A673 (cell line): Measurements from ENCODE around the gene CIZ1. TPM values are rescaled to one million over a fixed set of nuclear protein-coding genes. Genes with fewer than 3 reads are reported as not detected.

Experiments used
- BruUV-seq: library from RNA; stranded (reverse); fragments of 400-500 nt; replicated peaks from 2 replicates; lab custom pipeline; 2021; lab: Mats Ljungman, UMichigan
- CTCF ChIA-PET: fragments of 300-600 bp; sonication (Branson Sonifier 250); formaldehyde crosslinking; loops from one replicate; lab custom pipeline; 2022; ENCODE audit warnings: antibody characterized with exemption; lab: Charles Lee
- POLR2A ChIA-PET: fragments of 300-600 bp; sonication (Branson Sonifier 250); formaldehyde crosslinking; loops from one replicate; lab custom pipeline; 2022; ENCODE audit warnings: antibody characterized with exemption; ENCODE audit not compliant: low non-redundant PET; lab: Charles Lee
- DNase-seq: peaks from one replicate; pipeline ENCODE4 v3.0.0-alpha.2; 2015; ENCODE audit warnings: low spot score
- H3K27ac ChIP-seq: fragments of 200-600 bp; sonication (generic); 2 replicates; pipeline ENCODE4 v1.5.1; 2016; ENCODE audit warnings: mixed run types, low read depth, mild to moderate bottlenecking, mixed read lengths, antibody characterized with exemption, low read length; ENCODE audit not compliant: poor library complexity, severe bottlenecking
- H3K27me3 ChIP-seq: fragments of 200-600 bp; sonication (generic); replicated peaks from 2 replicates; pipeline ENCODE4 v1.6.1; 2017; ENCODE audit warnings: mixed run types, low read depth, mild to moderate bottlenecking, mixed read lengths, antibody characterized with exemption, low read length; ENCODE audit not compliant: insufficient read depth, poor library complexity
- H3K36me3 ChIP-seq: fragments of 200-600 bp; sonication (generic); 2 replicates; pipeline ENCODE4 v1.6.1; 2016; ENCODE audit warnings: mixed run types, mild to moderate bottlenecking, mixed read lengths, antibody characterized with exemption, low read length; ENCODE audit not compliant: insufficient read depth, poor library complexity, severe bottlenecking
- H3K4me1 ChIP-seq: fragments of 200-600 bp; sonication (generic); 2 replicates; pipeline ENCODE4 v1.6.1; 2017; ENCODE audit warnings: mixed run types, mild to moderate bottlenecking, mixed read lengths, antibody characterized with exemption, low read length; ENCODE audit not compliant: insufficient read depth, poor library complexity, severe bottlenecking
- H3K4me3 ChIP-seq: fragments of 200-600 bp; sonication (generic); 2 replicates; pipeline ENCODE4 v1.5.1; 2016; ENCODE audit warnings: low read depth, mixed run types, mild to moderate bottlenecking, mixed read lengths, low read length; ENCODE audit not compliant: poor library complexity, severe bottlenecking
- H3K9me3 ChIP-seq: fragments of 200-600 bp; sonication (generic); 2 replicates; pipeline ENCODE4 v1.6.1; 2016; ENCODE audit warnings: mixed run types, low read depth, mild to moderate bottlenecking, mixed read lengths, antibody characterized with exemption, low read length; ENCODE audit not compliant: poor library complexity, severe bottlenecking
- EZH2 ChIP-seq: fragments of 200-600 bp; sonication (generic); IDR thresholded peaks from 2 replicates; pipeline ENCODE4 v1.6.1; 2017; ENCODE audit warnings: borderline replicate concordance, low read depth, mild to moderate bottlenecking, mixed read lengths, antibody characterized with exemption, low read length; ENCODE audit not compliant: poor library complexity, severe bottlenecking
- intact Hi-C: fragments of 100-400 bp; cut with micrococcal nuclease; formaldehyde crosslinking; loops from one replicate; pipeline ENCODE4 v1.10.0; 2022; ENCODE audit not compliant: unreplicated experiment
- total RNA-seq: library from RNA; stranded (reverse); gene quantifications from 2 replicates; pipeline ENCODE4 v1.2.3, GENCODE V29; 2021
- TF ChIP-seq, protein P1 (sequence below): fragments of 300-800, 200-600 bp; sonication (generic); conservative IDR thresholded peaks from 2 replicates; pipeline ENCODE4 v1.5.1; 2017; ENCODE audit warnings: low read depth, mild to moderate bottlenecking, antibody characterized with exemption, low read length, moderate library complexity, mixed read lengths

CIZ1 gene
- total RNA-seq, 1 experiment from 2014 or later = 158 TPM

DNA sequence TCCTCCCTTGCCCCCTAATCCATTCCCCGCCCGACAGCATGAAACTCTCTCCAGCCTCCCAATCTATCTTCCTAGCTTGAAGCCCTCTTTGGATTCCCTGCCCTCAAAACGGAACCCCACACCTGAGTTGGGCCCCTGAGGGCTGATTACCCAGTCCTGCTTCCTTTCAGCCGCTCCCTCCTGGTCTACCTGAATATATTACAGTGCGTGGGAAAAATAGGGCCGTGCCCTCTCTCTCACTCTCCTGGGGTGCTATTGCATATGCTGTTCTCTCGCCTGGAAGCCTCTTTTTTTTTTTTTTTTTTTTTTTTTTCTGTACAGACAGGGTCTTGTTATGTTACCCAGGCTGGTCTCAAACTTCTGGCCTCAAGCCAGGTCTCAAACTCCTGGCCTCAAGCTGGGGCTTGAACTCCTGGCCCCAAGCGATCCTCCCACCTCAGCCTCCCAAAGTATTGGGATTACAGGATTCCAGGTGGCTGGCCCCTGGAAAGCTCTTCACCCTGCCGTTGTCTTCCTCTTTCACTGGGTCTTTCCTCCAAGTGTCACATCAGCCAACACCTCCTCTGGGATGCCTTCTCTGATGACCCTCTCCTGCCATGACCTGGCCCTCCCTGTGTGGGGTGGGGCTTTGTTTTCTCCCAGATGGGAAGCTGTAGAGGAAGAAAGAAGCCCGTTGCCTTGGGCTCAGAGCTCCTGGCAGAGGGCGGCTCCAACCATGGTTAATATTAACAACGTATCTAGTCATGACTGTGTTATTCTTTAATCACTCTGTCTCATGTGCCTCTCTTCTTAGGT is 20.0 kb upstream of the CIZ1 start:
- H3K27ac ChIP-seq = no peak overlapping the region
- intact Hi-C loops = no loop called here
- no peaks in the 10 kb centered on the region for H3K9me3 ChIP-seq
- CTCF ChIA-PET = interaction anchor here (1.0 kb wide), 1 partner anchor 87 kb away, joined by 3 read pairs; no protein-coding TSS in a partner anchor
- H3K4me1 ChIP-seq = peaks cover 7% of the 10 kb centered on the region
- no TSS peak for BruUV-seq
- no peak overlapping the region for H3K4me3 ChIP-seq
- no peak for DNase-seq
- no peaks in the 10 kb centered on the region for H3K36me3 ChIP-seq
- TF ChIP-seq EZH2 = no peak
- TF ChIP-seq, protein P1, sequence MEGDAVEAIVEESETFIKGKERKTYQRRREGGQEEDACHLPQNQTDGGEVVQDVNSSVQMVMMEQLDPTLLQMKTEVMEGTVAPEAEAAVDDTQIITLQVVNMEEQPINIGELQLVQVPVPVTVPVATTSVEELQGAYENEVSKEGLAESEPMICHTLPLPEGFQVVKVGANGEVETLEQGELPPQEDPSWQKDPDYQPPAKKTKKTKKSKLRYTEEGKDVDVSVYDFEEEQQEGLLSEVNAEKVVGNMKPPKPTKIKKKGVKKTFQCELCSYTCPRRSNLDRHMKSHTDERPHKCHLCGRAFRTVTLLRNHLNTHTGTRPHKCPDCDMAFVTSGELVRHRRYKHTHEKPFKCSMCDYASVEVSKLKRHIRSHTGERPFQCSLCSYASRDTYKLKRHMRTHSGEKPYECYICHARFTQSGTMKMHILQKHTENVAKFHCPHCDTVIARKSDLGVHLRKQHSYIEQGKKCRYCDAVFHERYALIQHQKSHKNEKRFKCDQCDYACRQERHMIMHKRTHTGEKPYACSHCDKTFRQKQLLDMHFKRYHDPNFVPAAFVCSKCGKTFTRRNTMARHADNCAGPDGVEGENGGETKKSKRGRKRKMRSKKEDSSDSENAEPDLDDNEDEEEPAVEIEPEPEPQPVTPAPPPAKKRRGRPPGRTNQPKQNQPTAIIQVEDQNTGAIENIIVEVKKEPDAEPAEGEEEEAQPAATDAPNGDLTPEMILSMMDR = no peak
- H3K27me3 ChIP-seq = no peaks in the 10 kb centered on the region
- POLR2A ChIA-PET = no interaction called here

DNA sequence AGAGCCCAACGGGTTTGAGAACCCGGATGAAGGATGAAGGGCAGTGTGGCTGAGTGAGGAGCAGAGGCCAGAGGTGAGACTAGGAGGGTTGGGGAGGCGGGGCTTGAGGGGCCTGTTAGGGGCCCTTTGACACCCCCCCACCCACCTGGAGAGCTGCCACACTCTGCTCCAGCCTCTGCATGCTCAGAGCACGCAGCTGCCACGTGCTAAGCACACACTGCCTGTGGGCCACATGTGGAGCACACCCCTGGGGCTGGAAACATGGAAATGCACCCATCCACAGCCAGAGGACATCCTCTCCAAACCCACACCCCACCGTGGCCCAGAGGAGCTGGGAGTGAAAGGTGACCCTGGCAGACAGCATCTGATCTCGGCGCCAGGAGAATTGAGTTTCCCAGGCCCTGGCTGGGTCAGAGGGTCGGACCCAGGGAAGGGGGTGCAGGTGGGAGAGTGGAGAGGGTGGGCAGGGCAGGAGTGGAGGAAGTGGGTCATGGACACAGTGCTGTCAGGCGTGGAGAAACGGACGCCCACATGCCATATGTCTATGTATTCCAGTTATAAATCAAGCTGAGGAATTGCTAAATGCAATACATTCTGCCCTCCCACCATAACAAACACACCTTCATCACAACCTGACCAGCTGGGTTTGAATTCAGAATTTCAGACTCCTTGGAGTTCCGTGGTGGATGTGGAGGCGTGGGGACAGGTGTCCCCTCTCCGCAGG is 17.7 kb upstream of the CIZ1 start:
- no peaks in the 10 kb centered on the region for H3K4me1 ChIP-seq
- TF ChIP-seq, protein P1 = no peak
- no peak for TF ChIP-seq EZH2
- no peaks in the 10 kb centered on the region for H3K36me3 ChIP-seq
- no peak overlapping the region for H3K4me3 ChIP-seq
- no peak for DNase-seq
- ChIA-PET CTCF (no interaction called here), POLR2A (no interaction called here)
- intact Hi-C loops = no loop called here
- H3K27me3 ChIP-seq = no peaks in the 10 kb centered on the region
- no TSS peak for BruUV-seq
- H3K9me3 ChIP-seq = no peaks in the 10 kb centered on the region
- H3K27ac ChIP-seq = no peak overlapping the region

DNA sequence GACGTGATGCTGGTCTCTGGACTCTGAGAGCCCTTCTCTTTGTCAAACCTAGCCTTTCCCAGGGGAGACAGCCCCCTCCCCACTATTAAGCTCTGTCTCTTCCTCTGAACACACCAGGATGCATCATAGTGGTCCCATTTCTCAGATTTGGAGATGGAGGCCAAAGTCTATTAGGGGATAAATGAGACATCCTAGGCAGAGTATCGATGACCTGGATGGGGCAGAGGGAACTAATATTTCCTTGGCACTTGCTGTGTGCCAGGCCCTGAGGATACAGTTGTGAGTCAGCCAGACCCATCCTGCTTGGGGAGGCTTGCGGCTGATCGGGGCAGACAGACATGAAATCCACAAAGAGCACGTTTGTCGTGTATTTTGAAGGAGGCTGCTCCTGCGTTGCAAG is 17.0 kb upstream of the CIZ1 start:
- ChIA-PET POLR2A (interaction anchor here (0.7 kb wide), 1 partner anchor 210 kb away, joined by 13 read pairs; no protein-coding TSS in a partner anchor), CTCF (no interaction called here)
- H3K4me1 ChIP-seq = peaks cover 3% of the 10 kb centered on the region
- no peak overlapping the region for H3K4me3 ChIP-seq
- no peaks in the 10 kb centered on the region for H3K27me3 ChIP-seq
- H3K27ac ChIP-seq = no peak overlapping the region
- no peaks in the 10 kb centered on the region for H3K36me3 ChIP-seq
- TF ChIP-seq, protein P1 = no peak
- no peak for TF ChIP-seq EZH2
- no peak for DNase-seq
- intact Hi-C loops = no loop called here
- H3K9me3 ChIP-seq = no peaks in the 10 kb centered on the region
- no TSS peak for BruUV-seq
